NOMO-1 treated with DMSO at 0.1 percent for 48 hours (cell line): ENCODE data around the gene TIAM2.
"Not testable (repeated sequence)": the region's sequence is repeated elsewhere in the genome, so short reads cannot be mapped to it uniquely, and the experiment has no call there.

Experiments
- DNase-seq: peaks from one replicate; lab custom pipeline; 2025; ENCODE audit not compliant: unreplicated experiment; lab: John Stamatoyannopoulos, UW

TIAM2 gene

GRCh38 chr6:155223646-155224451 is 228.7 kb downstream of the TIAM2 start:
- DNase-seq, result peak; percentile 80

GRCh38 chr6:155224618-155225017 is 229.5 kb downstream of the TIAM2 start:
- peak; percentile 42 for DNase-seq

DNA sequence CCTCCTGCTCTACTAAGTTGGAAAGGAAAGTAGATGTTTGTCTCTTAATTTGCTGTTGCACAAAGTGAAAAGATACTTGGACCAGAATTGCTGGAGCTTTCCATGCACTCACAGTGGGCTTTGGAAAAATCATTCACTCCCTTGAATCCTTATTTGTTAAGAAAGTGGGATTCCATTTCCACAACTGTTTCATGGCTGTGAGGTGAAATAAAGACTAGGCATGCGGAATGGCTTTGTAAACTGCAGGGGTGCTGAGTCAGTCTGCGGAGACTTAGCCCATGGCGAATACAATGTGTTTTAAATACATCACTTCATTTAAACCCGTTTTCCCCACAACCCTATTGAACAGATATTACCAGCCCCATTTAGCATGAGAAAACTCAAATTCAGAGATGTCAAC is 231.9 kb downstream of the TIAM2 start:
- DNase-seq, result no peak

GRCh38 chr6:155228546-155229166 is 233.5 kb downstream of the TIAM2 start:
- DNase-seq, result no peak

DNA sequence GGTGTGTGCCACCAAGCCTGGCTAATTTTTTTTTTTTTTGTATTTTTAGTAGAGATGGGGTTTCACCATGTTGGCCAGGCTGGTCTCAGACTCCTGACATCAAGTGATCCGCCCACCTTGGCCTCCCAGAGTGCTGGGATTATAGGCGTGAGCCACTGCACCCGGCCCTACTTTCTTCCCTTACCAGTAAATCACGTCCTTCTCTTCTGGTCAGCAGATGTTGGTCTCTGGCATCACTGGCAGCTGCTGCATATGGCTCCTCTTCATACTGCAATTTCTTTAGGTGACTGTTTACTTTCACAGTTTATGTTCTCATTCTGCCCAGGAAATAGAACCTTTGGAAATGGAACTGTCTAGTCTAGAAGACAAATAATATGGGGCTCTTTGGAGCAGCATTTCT is 235.9 kb downstream of the TIAM2 start:
- DNase-seq, result not testable (repeated sequence)

- DNase-seq, result no peak
Measured at GRCh38 chr6:155232848-155233247, 237.7 kb downstream of the TIAM2 start.

DNA sequence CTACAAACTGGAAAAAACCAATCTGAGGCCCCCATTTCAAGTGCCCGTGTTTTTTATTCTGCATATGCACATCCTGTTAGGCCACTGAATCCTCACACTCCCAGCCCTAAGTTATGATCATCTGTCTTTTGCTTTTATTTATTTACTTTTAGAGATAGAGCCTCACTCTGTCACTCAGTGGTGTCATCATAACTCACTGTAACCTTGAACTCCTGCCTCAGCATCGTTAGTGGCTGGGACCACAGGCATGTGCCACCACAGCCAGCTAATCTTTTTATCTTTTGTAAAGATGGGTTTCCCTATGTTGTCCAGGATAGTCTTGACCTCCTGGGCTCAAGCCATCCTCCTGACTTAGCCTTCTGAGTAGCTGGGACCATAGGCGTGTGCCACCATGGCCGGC is 239.1 kb downstream of the TIAM2 start:
- no peak for DNase-seq

GRCh38 chr6:155234687-155235086 is 239.6 kb downstream of the TIAM2 start:
- DNase-seq, result no peak

- no peak for DNase-seq
Measured at GRCh38 chr6:155235087-155235486, 240.0 kb downstream of the TIAM2 start.

DNA sequence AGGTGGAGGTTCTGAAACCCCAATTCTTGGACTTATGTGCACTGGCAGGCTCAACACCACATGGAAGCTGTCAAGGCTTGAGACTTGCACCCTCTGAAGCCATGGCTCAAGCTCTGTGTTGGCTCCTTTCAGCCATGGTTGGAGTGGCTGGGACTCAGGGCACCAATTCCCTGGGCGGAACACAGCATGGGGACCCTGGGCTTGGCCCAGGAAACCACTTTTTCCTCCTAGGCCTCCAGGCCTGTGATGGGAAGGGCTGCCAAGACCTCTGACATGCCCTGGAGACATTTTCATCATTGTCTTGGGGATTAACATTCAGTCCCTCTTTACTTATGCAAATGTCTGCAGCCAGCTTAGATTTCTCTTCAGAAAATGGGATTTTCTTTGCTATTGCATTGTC is 242.5 kb downstream of the TIAM2 start:
- DNase-seq, result no peak

- no peak for DNase-seq
Measured at GRCh38 chr6:155240905-155241600, 245.9 kb downstream of the TIAM2 start.

DNA sequence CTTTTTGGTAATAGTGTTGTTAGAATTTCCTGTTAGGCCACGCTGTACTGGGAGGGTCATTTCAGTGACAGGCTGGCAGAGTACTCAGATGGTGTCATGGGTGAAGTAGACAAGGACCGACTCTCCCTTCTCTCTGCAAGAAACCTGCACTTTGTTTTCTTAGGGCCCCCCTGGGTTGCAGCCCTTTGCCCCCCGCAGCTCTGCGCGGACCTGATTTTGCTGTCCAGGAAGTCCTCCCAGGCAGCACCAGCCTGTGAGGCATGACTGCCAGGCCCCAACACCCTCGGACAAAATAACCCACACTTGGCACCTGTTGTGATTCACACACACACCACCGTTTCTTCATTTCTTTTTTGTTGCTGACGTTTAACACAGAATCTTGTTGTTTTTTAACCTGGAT is 246.9 kb downstream of the TIAM2 start:
- no peak for DNase-seq

DNA sequence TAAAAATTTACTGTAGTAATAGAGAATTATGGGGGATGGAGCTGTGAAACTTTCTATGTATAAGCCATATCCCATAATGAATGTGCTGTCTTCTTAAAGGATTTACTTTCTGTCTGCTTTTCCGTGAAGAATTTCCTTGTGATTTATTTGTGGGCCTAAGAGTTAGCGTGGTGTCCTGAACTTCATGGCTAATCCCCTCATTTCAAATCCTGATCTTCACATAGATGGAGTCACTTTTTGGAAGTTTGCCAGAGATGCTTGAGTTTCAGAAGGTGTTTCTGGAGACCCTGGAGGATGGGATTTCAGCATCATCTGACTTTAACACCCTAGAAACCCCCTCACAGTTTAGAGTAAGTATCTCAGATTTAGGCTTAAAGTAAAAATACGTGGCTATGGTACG is 249.3 kb downstream of the TIAM2 start:
- DNase-seq, result no peak

- no peak for DNase-seq
Measured at GRCh38 chr6:155245193-155245592, 250.1 kb downstream of the TIAM2 start.

DNA sequence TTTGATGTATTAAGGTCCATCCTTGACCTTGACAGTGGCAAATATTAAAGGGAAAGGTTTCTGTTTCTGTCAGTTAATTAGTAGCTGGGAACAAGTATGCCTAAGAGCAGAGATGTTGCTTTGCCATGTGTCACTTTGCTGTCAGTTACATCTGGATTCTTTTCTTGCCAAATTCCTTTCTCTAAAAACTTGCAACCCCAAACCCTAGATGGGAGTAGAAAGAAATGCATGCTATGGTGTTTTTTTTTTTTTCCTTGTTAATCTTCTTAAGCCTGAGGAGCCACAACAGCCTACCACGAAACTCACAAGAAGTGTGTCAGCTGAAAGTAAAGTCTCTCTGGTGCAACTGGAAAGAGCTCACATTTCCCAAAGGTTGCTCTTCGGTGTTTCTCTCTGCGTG is 250.7 kb downstream of the TIAM2 start:
- no peak for DNase-seq

GRCh38 chr6:155246825-155247224 is 251.7 kb downstream of the TIAM2 start:
- no peak for DNase-seq

- no peak for DNase-seq
Measured at GRCh38 chr6:155247618-155248007, 252.5 kb downstream of the TIAM2 start.

GRCh38 chr6:155248008-155249001 is 253.2 kb downstream of the TIAM2 start:
- peak; percentile 16 for DNase-seq

GRCh38 chr6:155250701-155251381 is 255.7 kb downstream of the TIAM2 start:
- no peak for DNase-seq

- DNase-seq, result no peak
Measured at GRCh38 chr6:155252581-155252980, 257.5 kb downstream of the TIAM2 start.
